ENCODE data around the gene ARMC9. TPM values are rescaled to one million over a fixed set of nuclear protein-coding genes. Genes with fewer than 3 reads are reported as not detected.
"Not testable (repeated sequence)": the region's sequence is repeated elsewhere in the genome, so short reads cannot be mapped to it uniquely, and the experiment has no call there.

ARMC9 gene
- total RNA-seq, 1 donor from 2014 or later, result 19.3 TPM

DNA sequence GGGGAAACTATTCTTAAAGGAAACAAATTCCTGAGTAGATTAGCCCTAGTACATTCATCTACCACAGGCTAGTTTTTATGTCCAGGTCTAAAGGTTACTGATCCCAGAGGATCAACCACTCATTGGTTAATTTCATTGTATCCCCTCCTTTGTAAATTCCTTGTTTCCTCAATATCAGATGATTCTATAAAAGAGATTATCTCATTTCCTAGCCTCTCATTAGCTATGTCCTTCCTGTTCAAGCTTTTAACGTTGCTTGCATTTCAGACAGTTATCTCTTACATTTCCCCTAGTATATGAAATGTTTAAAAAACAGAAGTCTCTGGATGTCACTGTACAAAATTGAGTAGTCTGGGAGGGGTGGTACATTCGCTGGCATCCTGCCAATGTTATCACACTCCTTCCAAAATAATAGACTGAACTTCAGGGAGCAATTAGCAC is 24.2 kb upstream of the ARMC9 start:
- Mint-ChIP-seq H3K4me1 (ENCODE audit: low read depth, unreplicated experiment) (no peaks in the 10 kb centered on the region), H3K9me3 (ENCODE audit: unreplicated experiment) (peaks cover 4% of the 10 kb centered on the region), H3K27ac (ENCODE audit: unreplicated experiment) (no peak overlapping the region), H3K4me3 (ENCODE audit: unreplicated experiment) (no peak overlapping the region), H3K36me3 (ENCODE audit: unreplicated experiment) (no peaks in the 10 kb centered on the region), H3K27me3 (ENCODE audit: unreplicated experiment) (peaks cover 2% of the 10 kb centered on the region)
- TF ChIP-seq, protein P1, sequence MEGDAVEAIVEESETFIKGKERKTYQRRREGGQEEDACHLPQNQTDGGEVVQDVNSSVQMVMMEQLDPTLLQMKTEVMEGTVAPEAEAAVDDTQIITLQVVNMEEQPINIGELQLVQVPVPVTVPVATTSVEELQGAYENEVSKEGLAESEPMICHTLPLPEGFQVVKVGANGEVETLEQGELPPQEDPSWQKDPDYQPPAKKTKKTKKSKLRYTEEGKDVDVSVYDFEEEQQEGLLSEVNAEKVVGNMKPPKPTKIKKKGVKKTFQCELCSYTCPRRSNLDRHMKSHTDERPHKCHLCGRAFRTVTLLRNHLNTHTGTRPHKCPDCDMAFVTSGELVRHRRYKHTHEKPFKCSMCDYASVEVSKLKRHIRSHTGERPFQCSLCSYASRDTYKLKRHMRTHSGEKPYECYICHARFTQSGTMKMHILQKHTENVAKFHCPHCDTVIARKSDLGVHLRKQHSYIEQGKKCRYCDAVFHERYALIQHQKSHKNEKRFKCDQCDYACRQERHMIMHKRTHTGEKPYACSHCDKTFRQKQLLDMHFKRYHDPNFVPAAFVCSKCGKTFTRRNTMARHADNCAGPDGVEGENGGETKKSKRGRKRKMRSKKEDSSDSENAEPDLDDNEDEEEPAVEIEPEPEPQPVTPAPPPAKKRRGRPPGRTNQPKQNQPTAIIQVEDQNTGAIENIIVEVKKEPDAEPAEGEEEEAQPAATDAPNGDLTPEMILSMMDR (IDR thresholded peaks at IDR 0.05; ENCODE audit: partially characterized antibody, unreplicated experiment), result no peak
- DNase-seq, result no peak

DNA sequence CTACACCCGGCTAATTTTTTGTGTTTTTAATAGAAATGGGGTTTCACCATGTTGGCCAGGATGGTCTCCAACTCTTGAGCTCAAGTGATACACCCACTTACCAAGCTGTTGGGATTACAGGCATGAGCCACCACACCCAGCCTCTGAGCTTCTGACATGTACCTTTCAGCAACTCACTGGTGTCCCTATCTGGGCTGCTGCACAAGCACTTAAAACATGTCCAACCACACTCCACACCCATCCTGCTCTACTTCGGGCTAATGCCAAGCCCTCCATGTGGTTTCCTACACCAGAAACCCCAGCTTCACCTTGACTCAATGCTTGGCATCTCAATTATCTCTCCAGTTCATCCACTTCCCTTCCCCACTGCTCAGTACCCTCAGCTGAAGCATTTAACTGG is 22.4 kb upstream of the ARMC9 start:
- peaks cover 2% of the 10 kb centered on the region for H3K27me3 Mint-ChIP-seq (ENCODE audit: unreplicated experiment)
- H3K4me3 Mint-ChIP-seq (ENCODE audit: unreplicated experiment), result no peak overlapping the region
- H3K27ac Mint-ChIP-seq (ENCODE audit: unreplicated experiment), result no peak overlapping the region
- H3K36me3 Mint-ChIP-seq (ENCODE audit: unreplicated experiment), result no peaks in the 10 kb centered on the region
- TF ChIP-seq, protein P1 (IDR thresholded peaks at IDR 0.05; ENCODE audit: partially characterized antibody, unreplicated experiment), result no peak
- peaks cover 4% of the 10 kb centered on the region for H3K9me3 Mint-ChIP-seq (ENCODE audit: unreplicated experiment)
- DNase-seq, result no peak
- H3K4me1 Mint-ChIP-seq (ENCODE audit: low read depth, unreplicated experiment), result no peaks in the 10 kb centered on the region

DNA sequence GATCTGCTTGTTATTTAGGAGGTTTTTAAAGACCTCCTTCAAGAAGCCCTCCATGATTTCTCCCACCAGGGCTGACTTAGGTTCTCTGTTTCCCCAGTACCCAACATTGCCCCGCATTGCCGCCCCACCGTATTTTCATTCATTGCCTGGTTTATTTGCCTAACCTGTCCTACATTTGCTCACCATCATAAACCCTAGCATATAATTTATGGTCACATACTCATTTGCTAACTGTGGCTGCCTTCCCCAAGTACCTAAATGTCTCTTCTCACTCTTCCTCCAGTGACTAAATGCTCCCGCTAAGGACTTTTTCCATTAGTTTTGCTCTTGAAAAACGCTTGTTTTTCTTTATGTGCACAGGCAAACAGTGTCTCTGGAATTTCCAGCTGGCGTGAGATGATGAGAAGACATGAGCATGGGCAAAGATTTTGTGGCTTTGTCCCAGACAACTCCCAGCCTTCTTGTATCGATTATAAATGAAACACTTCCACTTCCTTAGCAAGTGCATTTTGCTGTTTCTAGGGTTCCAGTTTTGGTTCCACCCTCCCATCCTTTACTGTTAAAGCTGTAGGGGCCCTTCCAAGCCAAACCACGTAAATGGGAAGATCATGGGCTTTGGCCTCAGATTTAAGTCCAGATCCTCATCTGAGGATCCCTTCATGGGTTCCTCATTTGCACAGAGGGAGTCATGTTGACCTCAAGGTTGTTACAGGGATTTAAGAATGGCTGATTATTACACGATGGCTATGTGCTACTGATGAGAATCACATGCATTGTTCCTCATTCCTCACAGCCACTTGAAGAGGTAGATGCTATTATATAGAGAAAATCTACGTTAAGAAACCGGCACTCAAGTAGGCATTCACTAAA is 21.0 kb upstream of the ARMC9 start:
- no peak overlapping the region for H3K4me3 Mint-ChIP-seq (ENCODE audit: unreplicated experiment)
- no peak for DNase-seq
- peaks cover 2% of the 10 kb centered on the region for H3K27me3 Mint-ChIP-seq (ENCODE audit: unreplicated experiment)
- H3K4me1 Mint-ChIP-seq (ENCODE audit: low read depth, unreplicated experiment), result no peaks in the 10 kb centered on the region
- H3K36me3 Mint-ChIP-seq (ENCODE audit: unreplicated experiment), result no peaks in the 10 kb centered on the region
- TF ChIP-seq, protein P1 (IDR thresholded peaks at IDR 0.05; ENCODE audit: partially characterized antibody, unreplicated experiment), result no peak
- peaks cover 4% of the 10 kb centered on the region for H3K9me3 Mint-ChIP-seq (ENCODE audit: unreplicated experiment)
- H3K27ac Mint-ChIP-seq (ENCODE audit: unreplicated experiment), result no peak overlapping the region

DNA sequence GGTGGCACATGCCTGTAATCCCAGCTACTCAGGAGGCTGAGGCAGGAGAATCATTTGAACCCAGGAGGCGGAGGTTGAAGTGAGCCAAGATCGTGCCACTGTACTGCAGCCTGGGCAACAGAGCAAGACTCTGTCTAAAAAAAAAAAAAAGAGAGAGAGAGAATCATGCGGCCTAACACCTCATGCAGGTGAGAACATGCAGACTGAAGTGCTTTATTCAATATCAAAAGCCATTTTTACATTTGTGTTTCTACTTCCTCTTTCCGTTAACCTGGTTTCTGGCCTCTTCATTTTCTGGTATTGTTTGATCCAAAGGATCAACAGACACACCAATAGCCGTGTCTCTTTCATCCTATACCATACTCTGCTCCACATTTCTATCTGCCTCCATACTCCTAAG is 19.6 kb upstream of the ARMC9 start:
- not testable (repeated sequence) for DNase-seq; H3K27me3 Mint-ChIP-seq (ENCODE audit: unreplicated experiment); H3K9me3 Mint-ChIP-seq (ENCODE audit: unreplicated experiment); H3K4me3 Mint-ChIP-seq (ENCODE audit: unreplicated experiment); H3K4me1 Mint-ChIP-seq (ENCODE audit: low read depth, unreplicated experiment); H3K27ac Mint-ChIP-seq (ENCODE audit: unreplicated experiment); H3K36me3 Mint-ChIP-seq (ENCODE audit: unreplicated experiment)

DNA sequence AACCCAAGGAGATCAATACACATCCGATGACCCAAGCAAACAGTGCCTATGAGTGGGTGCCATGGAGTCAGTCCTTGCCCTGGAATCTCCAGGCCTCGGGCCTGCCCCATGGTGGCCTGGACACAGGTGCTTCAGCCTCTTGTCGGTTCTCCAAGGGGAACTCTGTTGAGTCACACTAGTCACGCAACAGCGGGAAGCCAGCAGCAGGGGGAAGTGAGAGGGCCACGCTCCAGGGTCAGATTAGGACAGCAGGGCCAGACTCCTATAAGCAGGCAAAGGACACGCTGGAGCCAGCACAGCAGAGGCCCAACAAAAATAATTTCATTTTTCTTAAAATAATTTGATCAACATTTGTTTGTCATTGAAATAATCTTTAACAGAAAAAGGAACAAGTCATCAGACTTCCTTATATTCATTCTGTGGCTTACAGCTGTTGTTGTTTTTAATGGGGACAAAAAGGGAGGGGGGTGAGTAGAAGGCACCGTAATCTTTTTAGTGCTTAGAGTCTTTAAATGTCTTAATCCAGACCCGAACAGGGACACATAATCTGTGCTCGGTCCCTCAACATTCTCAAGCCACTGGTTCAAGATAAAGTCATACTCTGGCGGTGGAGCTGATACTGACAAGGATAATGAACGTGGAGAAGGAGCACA is 16.4 kb upstream of the ARMC9 start:
- no peaks in the 10 kb centered on the region for H3K9me3 Mint-ChIP-seq (ENCODE audit: unreplicated experiment)
- no peaks in the 10 kb centered on the region for H3K4me1 Mint-ChIP-seq (ENCODE audit: low read depth, unreplicated experiment)
- TF ChIP-seq, protein P1 (IDR thresholded peaks at IDR 0.05; ENCODE audit: partially characterized antibody, unreplicated experiment), result no peak
- no peaks in the 10 kb centered on the region for H3K36me3 Mint-ChIP-seq (ENCODE audit: unreplicated experiment)
- no peak for DNase-seq
- peaks cover 3% of the 10 kb centered on the region for H3K27me3 Mint-ChIP-seq (ENCODE audit: unreplicated experiment)
- no peak overlapping the region for H3K27ac Mint-ChIP-seq (ENCODE audit: unreplicated experiment)
- no peak overlapping the region for H3K4me3 Mint-ChIP-seq (ENCODE audit: unreplicated experiment)
